Activated T-cell treated with anti-CD3 and anti-CD28 coated beads for 1 hour (primary cell): ENCODE measurements around the gene RAD50.
A peak's percentile ranks its signal among the peaks of the same experiment; 100 is the strongest.
"Not testable (repeated sequence)": the region's sequence is repeated elsewhere in the genome, so short reads cannot be mapped to it uniquely, and the experiment has no call there.

Experiments used
- DNase-seq: peaks from one replicate; pipeline ENCODE4 v3.0.0-alpha.2; 2020; ENCODE audit warnings: low read depth

Gene RAD50

GRCh38 chr5:132557478-132558172 lies 848 bp downstream of the RAD50 start:
- DNase-seq, result peak; percentile 2

GRCh38 chr5:132559383-132560060 lies 2.7 kb downstream of the RAD50 start:
- no peak for DNase-seq

- no peak for DNase-seq
These were observed 4.8 kb downstream of the RAD50 start for GRCh38 chr5:132561601-132562000.

DNA sequence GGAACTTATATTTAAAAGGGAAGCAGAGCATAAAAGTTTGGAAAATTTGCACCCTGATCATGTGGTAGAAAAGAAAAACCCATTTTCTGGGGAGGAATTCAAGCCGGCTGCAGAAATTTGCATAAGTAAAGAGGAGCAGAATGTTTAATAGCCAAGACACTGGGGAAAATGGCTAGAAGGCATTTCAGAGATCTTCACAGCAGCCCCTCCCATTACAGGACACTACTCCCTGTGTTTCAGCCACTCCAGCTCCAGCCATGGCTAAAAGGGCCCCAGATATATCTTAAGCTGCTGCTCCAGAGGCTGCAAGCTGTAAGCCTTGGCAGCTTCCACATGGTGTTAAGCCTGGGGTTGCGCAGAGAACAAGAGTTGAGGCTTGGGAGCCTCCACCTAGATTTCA lies 7.8 kb downstream of the RAD50 start:
- DNase-seq, result not testable (repeated sequence)

DNA sequence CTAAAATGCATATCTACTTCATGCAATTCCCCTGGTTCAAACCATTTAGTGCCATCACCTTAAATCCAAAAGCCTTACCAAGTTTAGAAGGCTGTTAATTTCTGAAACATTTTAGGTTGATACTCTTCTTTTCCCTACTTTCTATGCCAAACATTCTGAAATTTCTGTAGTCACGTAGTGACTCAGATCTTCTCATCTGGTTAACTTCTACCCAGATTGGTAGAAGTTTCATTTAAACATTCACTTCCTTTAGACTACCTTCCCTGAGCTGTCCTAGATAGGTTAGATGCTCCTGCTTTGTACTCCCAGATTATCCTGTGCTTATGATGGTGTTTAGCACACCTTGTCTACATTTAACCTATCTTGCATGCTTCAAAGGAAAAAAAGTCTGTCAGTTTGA lies 9.9 kb downstream of the RAD50 start:
- DNase-seq, result no peak

- no peak for DNase-seq
These were observed 19.3 kb downstream of the RAD50 start for GRCh38 chr5:132576123-132576522.

GRCh38 chr5:132584560-132584959 lies 27.8 kb downstream of the RAD50 start:
- DNase-seq, result not testable (repeated sequence)

DNA sequence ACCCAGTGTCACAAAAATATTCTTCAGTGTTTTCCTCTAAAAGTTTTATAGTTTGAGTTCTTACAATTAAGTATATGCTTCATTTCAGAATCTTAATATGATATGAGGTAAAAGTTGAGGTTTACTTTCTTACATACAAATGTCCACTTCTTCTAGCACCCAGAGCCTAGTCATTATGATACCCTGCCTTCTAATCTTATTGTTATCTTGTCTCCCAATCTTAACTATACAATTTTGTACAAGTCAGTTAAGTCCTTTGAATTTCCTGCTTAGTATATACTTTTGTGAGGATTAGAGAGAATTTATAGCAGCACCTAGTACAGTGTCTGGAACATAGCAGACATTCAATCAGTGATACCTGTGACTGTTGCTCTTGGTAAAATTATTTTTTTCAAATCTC lies 29.3 kb downstream of the RAD50 start:
- no peak for DNase-seq

DNA sequence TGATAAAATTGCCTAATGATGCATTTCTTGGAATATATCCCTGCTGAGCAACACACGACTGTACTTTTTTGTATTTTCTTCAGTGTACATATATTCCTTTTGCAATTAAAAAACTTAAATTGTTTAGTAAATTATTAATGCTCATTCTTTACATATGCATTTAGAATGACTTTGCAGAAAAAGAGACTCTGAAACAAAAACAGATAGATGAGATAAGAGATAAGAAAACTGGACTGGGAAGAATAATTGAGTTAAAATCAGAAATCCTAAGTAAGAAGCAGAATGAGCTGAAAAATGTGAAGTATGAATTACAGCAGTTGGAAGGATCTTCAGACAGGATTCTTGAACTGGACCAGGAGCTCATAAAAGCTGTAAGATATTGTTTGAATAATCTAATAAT lies 32.7 kb downstream of the RAD50 start:
- DNase-seq, result no peak

DNA sequence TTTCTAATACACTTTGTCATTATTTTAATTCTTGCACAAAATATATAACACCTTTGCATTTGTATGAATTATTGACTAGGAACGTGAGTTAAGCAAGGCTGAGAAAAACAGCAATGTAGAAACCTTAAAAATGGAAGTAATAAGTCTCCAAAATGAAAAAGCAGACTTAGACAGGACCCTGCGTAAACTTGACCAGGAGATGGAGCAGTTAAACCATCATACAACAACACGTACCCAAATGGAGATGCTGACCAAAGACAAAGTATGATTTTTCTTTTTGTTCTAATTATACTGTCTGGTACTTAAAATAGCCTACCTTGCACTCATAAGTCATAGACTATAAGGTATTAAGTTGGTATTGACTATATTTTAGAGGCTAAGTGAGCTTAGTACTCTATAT lies 34.4 kb downstream of the RAD50 start:
- no peak for DNase-seq

- DNase-seq, result no peak
These were observed 35.7 kb downstream of the RAD50 start for GRCh38 chr5:132592521-132592920.

DNA sequence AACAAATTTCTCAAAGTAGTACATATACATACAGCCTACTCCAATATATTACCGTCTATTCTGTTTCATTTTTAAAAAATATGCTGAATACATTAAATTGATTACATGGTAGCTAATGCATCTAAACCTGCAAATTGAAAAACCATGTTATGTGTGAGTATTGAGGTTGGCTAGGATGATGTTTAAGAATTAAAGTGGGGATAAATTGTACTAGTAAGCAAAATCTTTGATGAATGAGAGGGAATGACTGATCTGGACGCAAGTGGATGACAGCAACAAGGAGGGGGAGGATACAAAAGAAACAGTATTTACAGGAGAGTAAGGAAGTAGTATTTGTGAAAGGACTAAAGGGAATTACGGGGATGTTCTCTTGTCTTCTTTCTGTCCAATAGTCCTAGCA lies 37.4 kb downstream of the RAD50 start:
- DNase-seq, result no peak

- DNase-seq, result no peak
These were observed 38.8 kb downstream of the RAD50 start for GRCh38 chr5:132595624-132596023.

DNA sequence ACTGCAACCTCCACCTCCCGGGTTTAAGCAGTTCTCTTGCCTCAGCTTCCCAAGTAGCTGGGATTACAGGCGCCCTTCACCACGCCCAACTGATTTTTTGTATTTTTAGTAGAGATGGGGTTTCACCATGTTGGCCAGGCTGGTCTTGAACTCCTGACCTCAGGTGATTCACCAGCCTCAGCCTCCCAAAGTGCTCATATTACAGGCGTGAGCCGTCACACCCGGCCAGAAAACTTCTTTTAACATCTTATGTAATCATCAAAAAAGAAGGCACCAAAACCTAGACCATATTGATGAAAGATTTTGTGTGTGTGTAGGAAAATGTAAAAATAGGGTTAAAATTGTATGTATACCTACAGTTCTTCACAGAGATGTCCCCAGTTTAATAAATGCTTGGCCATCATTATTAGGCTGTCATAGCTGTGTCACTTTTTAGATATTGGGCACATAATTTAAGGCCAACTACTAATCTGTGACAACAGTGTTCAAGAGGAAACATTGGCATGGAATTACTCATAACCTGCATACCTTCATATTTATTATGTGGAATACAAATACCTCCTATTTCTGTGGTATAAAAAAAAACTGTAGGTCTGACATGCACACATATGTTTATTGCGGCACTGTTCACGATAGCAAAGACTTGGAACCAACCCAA lies 44.4 kb downstream of the RAD50 start:
- DNase-seq, result no peak

DNA sequence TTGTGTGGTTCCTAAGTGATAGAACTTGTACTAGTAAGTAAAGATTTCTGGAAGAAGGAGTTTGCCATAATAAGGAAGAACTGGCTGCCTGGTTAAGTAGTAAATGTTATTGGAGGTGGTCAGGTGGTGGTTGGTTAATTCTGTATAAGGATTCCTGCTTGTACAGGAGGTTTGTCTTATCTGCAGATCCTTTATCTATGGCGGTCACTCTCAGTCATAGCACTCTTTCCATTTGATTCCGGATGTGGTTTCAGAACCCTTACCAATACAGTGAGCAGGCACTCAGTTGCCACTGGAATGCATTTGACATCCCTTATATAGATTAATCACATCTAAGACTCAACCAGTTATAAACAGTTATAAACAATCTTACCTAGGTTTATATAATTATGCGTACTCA lies 50.3 kb downstream of the RAD50 start:
- DNase-seq, result no peak

DNA sequence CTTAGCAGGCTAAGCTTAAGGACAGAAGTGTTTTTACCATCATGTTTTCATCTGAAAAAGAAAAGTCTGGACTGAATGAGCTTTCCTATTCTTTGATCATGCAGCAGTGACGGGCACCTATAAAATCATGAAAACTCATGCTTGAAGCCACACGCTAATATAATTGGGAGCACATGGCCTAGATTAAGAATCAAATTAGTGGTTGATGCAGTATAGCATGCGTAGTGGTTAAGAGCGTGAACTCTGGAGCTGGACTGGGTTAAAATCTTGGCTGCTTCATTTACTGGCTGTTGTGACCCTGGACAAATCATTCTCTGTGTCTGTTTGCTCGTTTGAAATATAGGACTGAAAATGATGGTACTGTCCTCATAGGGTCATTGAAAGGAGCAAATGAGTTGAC lies 51.3 kb downstream of the RAD50 start:
- no peak for DNase-seq

GRCh38 chr5:132611965-132612364 lies 55.2 kb downstream of the RAD50 start:
- no peak for DNase-seq

GRCh38 chr5:132612846-132613245 lies 56.1 kb downstream of the RAD50 start:
- DNase-seq, result no peak

DNA sequence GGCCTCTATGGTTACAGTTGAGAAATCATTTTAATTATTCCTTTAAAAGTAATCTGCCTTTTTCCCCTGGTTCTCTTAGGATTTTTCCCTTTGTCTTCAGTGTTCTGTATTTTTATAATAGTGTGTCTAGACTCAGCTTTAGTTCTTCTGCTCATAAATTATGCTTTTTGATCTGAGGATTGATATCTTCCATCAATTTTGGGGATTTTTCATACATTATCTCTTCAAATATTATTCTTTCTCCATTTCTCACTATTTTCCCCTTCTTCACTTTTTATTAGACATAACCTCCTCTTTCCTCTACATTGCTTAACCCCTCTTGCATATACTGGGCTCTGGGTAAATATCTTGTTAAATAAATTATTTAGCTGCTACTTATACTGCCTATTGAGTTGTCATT lies 64.9 kb downstream of the RAD50 start:
- DNase-seq, result no peak

DNA sequence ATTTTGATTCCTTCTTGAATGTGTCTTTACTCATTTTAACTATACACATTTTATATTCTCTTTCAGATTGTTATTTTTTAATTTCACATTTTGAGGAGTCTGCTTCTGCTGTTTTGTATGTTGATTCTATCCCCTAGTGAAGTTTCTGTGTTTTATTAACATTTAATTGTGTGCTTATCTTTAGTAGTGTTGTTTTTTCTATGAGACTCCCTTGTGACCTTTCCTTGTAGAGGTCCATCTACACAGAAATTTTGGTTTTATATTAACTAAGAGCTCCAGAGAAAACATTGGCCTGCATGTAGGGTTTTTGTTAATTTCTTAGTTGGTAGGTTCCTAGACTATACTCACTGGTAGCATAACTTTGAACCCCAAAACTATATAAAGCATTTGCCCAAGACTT lies 65.8 kb downstream of the RAD50 start:
- DNase-seq, result no peak

GRCh38 chr5:132627470-132627869 lies 70.7 kb downstream of the RAD50 start:
- no peak for DNase-seq

DNA sequence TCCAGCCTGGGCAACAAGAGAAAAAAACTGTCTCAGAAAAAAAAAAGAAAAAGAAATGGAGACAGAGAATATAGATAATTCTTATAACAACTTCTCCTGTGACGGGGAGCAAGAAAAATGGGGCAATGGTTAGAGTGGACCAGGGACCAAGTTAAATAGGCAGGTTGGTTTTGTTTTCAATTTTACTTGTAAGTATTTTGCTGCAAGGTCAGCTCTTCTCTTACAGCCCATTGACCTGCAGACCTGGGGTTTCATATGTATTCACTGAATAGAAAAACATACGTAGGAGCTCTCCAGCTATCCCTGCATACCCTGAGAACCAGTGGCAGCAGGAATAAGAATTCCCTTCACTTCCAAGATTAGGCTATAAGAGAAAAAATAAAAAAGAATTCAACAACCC lies 72.0 kb downstream of the RAD50 start:
- no peak for DNase-seq

GRCh38 chr5:132629230-132629944 lies 72.6 kb downstream of the RAD50 start:
- no peak for DNase-seq
